MM.1S (cell line): ENCODE measurements around the gene SEPSECS.

Experiments used
- DNase-seq: peaks from one replicate; pipeline ENCODE4 v3.0.0-alpha.2; 2015
- H2AFZ ChIP-seq: fragments of 300-600 bp; sonication (generic); 2 replicates; pipeline ENCODE4 v1.6.0; 2016; ENCODE audit warnings: antibody characterized with exemption, low read length
- H3F3A ChIP-seq: fragments of 300-600 bp; sonication (generic); 2 replicates; pipeline ENCODE4 v1.6.1; 2016; ENCODE audit warnings: mild to moderate bottlenecking, antibody characterized with exemption, low read length, moderate library complexity, mixed read lengths; ENCODE audit not compliant: insufficient read depth
- H3K27ac ChIP-seq: fragments of 300-600 bp; sonication (generic); 2 replicates; pipeline ENCODE4 v1.5.1; 2016; ENCODE audit warnings: mild to moderate bottlenecking, low read length
- H3K27me3 ChIP-seq: fragments of 300-600 bp; sonication (generic); replicated peaks from 2 replicates; pipeline ENCODE4 v1.6.0; 2016; ENCODE audit warnings: low read length; ENCODE audit not compliant: insufficient read depth
- H3K36me3 ChIP-seq: fragments of 300-600 bp; sonication (generic); replicated peaks from 2 replicates; pipeline ENCODE4 v1.6.1; 2016; ENCODE audit warnings: mild to moderate bottlenecking, low read length, mixed read lengths; ENCODE audit not compliant: insufficient read depth
- H3K4me1 ChIP-seq: fragments of 300-600 bp; sonication (generic); 2 replicates; pipeline ENCODE4 v1.6.1; 2016; ENCODE audit warnings: low read length, mixed read lengths
- H3K4me2 ChIP-seq: fragments of 300-600 bp; sonication (generic); 2 replicates; pipeline ENCODE4 v1.6.0; 2016; ENCODE audit warnings: low read depth, low read length
- H3K4me3 ChIP-seq: fragments of 300-600 bp; sonication (generic); 2 replicates; pipeline ENCODE4 v1.5.1; 2016; ENCODE audit warnings: low read length, mixed read lengths
- H3K79me2 ChIP-seq: fragments of 300-600 bp; sonication (generic); 2 replicates; pipeline ENCODE4 v1.6.1; 2016; ENCODE audit warnings: mixed run types, low read length, mixed read lengths
- H3K9ac ChIP-seq: fragments of 300-600 bp; sonication (generic); 2 replicates; pipeline ENCODE4 v1.6.1; 2016; ENCODE audit warnings: low read length, mixed read lengths
- H3K9me2 ChIP-seq: fragments of 300-600 bp; sonication (generic); replicated peaks from 2 replicates; pipeline ENCODE4 v1.6.1; 2016; ENCODE audit warnings: mild to moderate bottlenecking, low read length, mixed read lengths; ENCODE audit not compliant: insufficient read depth
- H3K9me3 ChIP-seq: fragments of 300-600 bp; sonication (generic); replicated peaks from 2 replicates; pipeline ENCODE4 v1.6.1; 2016; ENCODE audit warnings: mild to moderate bottlenecking, low read length, mixed read lengths; ENCODE audit not compliant: insufficient read depth
- H4K20me1 ChIP-seq: fragments of 300-600 bp; sonication (generic); 2 replicates; pipeline ENCODE4 v1.6.1; 2016; ENCODE audit warnings: mild to moderate bottlenecking, low read length, moderate library complexity, mixed read lengths; ENCODE audit not compliant: insufficient read depth
- EZH2 ChIP-seq: fragments of 300-600 bp; sonication (generic); optimal IDR thresholded peaks from 2 replicates; pipeline ENCODE3; 2017; ENCODE audit warnings: low read depth, mild to moderate bottlenecking, antibody characterized with exemption, low read length, mixed read lengths
- EZH2phosphoT487 ChIP-seq: fragments of 300-600 bp; sonication (generic); IDR thresholded peaks from 2 replicates; pipeline ENCODE4 v1.6.1; 2018; ENCODE audit warnings: antibody characterized with exemption, low read length
- TF ChIP-seq, protein P1 (sequence below): fragments of 300-600 bp; sonication (generic); IDR thresholded peaks from 2 replicates; pipeline ENCODE4 v1.5.1; 2016; ENCODE audit warnings: antibody characterized with exemption, low read length, mixed read lengths

The SEPSECS gene

DNA sequence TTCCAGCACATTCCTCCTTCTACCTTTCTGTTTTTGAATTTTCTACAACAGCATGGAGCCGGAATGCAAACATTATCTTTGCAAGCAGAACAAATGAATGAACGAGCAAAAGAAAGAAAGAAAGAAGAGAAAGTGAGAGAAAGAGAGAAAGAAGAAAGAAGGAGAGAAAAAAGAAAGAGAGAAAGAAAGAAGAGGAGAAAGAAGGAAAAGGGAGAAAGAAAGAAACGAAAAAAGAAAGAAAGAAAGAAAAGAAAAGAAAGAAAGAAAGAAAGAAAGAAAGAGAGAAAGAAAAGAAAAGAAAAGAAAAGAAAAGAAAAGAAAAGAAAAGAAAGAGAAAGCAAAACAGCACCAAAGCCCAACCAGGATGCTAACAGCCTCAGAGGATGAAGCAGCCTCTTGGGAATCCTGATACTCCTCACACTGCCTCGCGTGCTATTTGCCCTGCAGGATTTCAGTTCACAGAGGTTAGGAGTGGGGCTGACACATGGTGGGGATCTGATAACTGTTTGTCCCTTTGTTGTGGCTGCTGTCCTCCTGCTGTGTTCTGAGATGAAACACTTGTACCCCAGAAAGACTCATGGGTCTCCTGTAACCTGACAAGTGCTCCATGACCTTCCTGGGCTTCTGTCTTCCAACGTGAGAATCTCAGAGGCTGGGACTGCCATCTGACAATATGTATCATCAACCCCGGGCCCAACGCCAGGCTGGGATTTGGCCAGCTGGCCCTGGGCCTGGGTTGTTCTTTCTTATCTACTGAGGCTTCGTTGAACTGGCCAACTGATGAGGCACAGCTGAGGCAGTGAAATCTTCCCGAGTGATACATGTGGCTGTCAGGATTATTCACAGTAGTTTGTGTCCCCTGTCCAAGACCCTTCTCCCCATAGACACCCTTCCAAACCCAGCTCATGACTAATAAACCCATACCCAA lies 61.0 kb downstream of the SEPSECS start:
- Histone ChIP-seq H3K9ac (no peak overlapping the region), H3K4me2 (no peak overlapping the region), H3K36me3 (no peaks in the 10 kb centered on the region), H4K20me1 (no peaks in the 10 kb centered on the region), H3K27ac (no peak overlapping the region), H3K9me2 (no peaks in the 10 kb centered on the region), H3K79me2 (no peaks in the 10 kb centered on the region), H3K4me3 (no peak overlapping the region), H3K4me1 (no peaks in the 10 kb centered on the region), H3K27me3 (no peaks in the 10 kb centered on the region), H2AFZ (no peak overlapping the region), H3F3A (no peaks in the 10 kb centered on the region), H3K9me3 (no peaks in the 10 kb centered on the region)
- TF ChIP-seq, protein P1, sequence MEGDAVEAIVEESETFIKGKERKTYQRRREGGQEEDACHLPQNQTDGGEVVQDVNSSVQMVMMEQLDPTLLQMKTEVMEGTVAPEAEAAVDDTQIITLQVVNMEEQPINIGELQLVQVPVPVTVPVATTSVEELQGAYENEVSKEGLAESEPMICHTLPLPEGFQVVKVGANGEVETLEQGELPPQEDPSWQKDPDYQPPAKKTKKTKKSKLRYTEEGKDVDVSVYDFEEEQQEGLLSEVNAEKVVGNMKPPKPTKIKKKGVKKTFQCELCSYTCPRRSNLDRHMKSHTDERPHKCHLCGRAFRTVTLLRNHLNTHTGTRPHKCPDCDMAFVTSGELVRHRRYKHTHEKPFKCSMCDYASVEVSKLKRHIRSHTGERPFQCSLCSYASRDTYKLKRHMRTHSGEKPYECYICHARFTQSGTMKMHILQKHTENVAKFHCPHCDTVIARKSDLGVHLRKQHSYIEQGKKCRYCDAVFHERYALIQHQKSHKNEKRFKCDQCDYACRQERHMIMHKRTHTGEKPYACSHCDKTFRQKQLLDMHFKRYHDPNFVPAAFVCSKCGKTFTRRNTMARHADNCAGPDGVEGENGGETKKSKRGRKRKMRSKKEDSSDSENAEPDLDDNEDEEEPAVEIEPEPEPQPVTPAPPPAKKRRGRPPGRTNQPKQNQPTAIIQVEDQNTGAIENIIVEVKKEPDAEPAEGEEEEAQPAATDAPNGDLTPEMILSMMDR, result no peak
- TF ChIP-seq EZH2phosphoT487, result no peak
- no peak for TF ChIP-seq EZH2
- no peak for DNase-seq

DNA sequence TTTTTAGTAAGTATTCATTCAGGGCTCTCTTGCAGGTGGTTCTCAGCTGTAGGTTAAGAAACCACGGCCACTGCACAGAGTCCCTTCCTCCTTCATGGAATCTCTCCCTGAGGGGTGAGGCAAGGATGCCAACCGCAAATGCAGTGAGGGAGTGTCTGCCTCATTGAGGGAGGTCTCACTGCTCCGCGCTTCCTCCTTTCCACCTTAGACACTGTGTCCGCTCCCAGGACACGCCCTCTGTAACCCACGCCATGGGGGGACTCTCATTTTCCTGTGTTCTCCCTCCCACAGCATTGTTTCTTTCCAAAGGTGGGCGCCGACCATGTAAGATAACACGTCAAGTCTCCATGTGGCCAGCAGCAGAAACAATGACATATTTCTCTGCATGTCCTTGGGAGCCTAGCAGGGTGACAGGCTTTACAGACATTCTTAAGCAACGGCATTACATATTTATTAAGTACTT lies 63.2 kb downstream of the SEPSECS start:
- no peak overlapping the region for H3K27ac ChIP-seq
- no peak overlapping the region for H2AFZ ChIP-seq
- H4K20me1 ChIP-seq, result no peaks in the 10 kb centered on the region
- no peaks in the 10 kb centered on the region for H3K27me3 ChIP-seq
- no peaks in the 10 kb centered on the region for H3K79me2 ChIP-seq
- H3K4me2 ChIP-seq, result no peak overlapping the region
- no peak overlapping the region for H3K4me3 ChIP-seq
- DNase-seq, result no peak
- TF ChIP-seq, protein P1, result no peak
- TF ChIP-seq EZH2, result no peak
- no peak for TF ChIP-seq EZH2phosphoT487
- H3K9me3 ChIP-seq, result no peaks in the 10 kb centered on the region
- H3K9me2 ChIP-seq, result no peaks in the 10 kb centered on the region
- H3K9ac ChIP-seq, result no peak overlapping the region
- no peaks in the 10 kb centered on the region for H3K4me1 ChIP-seq
- no peaks in the 10 kb centered on the region for H3F3A ChIP-seq
- no peaks in the 10 kb centered on the region for H3K36me3 ChIP-seq

DNA sequence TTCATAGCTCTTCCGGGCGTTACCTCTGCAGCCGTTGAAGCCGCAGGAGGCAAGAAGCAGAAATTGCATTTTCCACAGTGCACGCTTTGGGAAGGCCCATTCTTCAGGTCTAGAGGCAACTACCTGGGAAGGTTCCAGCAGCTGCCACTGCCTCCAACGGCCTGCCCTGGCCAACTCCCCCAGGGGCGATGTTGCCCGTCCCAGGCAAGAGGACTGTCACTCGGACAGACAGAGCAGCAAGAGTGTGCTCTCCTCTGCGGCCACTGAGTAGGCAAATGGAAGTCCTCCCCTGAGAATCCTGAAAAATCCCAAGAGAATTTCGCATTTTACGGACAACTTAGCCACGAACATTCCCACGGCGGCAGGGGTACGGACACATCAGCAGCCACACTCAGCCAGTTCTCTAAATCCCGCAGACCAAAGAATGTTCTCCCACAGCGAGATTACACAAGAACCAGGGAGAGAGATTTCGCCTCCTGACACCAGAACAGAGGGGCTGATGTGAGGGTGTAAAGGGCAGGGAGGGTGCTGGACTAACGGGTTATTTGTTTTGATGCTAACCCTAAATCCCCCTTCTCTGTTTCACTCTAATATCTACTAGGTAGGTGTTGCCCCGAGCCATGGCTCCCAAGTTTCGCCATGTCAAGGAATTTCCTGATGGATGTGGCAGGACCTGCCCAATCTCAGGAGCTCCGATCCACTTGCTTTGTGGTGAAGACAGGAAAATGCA lies 63.8 kb downstream of the SEPSECS start:
- Histone ChIP-seq H3K4me1 (no peaks in the 10 kb centered on the region), H3K36me3 (no peaks in the 10 kb centered on the region), H3K9me3 (no peaks in the 10 kb centered on the region), H3K9me2 (no peaks in the 10 kb centered on the region), H3K4me3 (no peak overlapping the region), H3F3A (no peaks in the 10 kb centered on the region), H3K27me3 (no peaks in the 10 kb centered on the region), H3K27ac (no peak overlapping the region), H3K79me2 (no peaks in the 10 kb centered on the region), H3K9ac (no peak overlapping the region), H2AFZ (no peak overlapping the region), H4K20me1 (no peaks in the 10 kb centered on the region), H3K4me2 (no peak overlapping the region)
- DNase-seq, result no peak
- TF ChIP-seq EZH2 (no peak), EZH2phosphoT487 (no peak)
- TF ChIP-seq, protein P1, result no peak
